ENCODE results near the gene COL1A2.

The COL1A2 gene

GRCh38 chr7:94432281-94432670, 37.6 kb downstream of the COL1A2 start:
- in situ Hi-C loops (cut with HindIII; ENCODE audit: low sequenced_read_pairs) = loop anchor here (25.0 kb wide), 1 partner anchor 1055 kb away; the partner anchor contains the start of gene ASB4

- in situ Hi-C loops (cut with HindIII; ENCODE audit: low sequenced_read_pairs) = loop anchor here (25.0 kb wide), 1 partner anchor 1054 kb away; the partner anchor contains the start of gene ASB4
Observed at GRCh38 chr7:94432817-94433216, 38.1 kb downstream of the COL1A2 start.

GRCh38 chr7:94433224-94433623, 38.5 kb downstream of the COL1A2 start:
- in situ Hi-C loops (cut with HindIII; ENCODE audit: low sequenced_read_pairs) = loop anchor here (25.0 kb wide), 1 partner anchor 1054 kb away; the partner anchor contains the start of gene ASB4

GRCh38 chr7:94434042-94434441, 39.3 kb downstream of the COL1A2 start:
- in situ Hi-C loops (cut with HindIII; ENCODE audit: low sequenced_read_pairs) = loop anchor here (25.0 kb wide), 1 partner anchor 1053 kb away; the partner anchor contains the start of gene ASB4

GRCh38 chr7:94436018-94436604, 41.4 kb downstream of the COL1A2 start:
- in situ Hi-C loops (cut with HindIII; ENCODE audit: low sequenced_read_pairs) = loop anchor here (25.0 kb wide), 1 partner anchor 1051 kb away; the partner anchor contains the start of gene ASB4

- in situ Hi-C loops (cut with HindIII; ENCODE audit: low sequenced_read_pairs) = loop anchor here (25.0 kb wide), 1 partner anchor 1051 kb away; the partner anchor contains the start of gene ASB4
Observed at GRCh38 chr7:94436700-94437099, 42.0 kb downstream of the COL1A2 start.

- in situ Hi-C loops (cut with HindIII; ENCODE audit: low sequenced_read_pairs) = loop anchor here (25.0 kb wide), 1 partner anchor 1047 kb away; the partner anchor contains the start of gene ASB4
Observed at GRCh38 chr7:94439893-94440381, 45.2 kb downstream of the COL1A2 start.

- in situ Hi-C loops (cut with HindIII; ENCODE audit: low sequenced_read_pairs) = loop anchor here (25.0 kb wide), 1 partner anchor 1047 kb away; the partner anchor contains the start of gene ASB4
Observed at GRCh38 chr7:94440451-94441039, 45.9 kb downstream of the COL1A2 start.

- in situ Hi-C loops (cut with HindIII; ENCODE audit: low sequenced_read_pairs) = loop anchor here (25.0 kb wide), 1 partner anchor 1046 kb away; the partner anchor contains the start of gene ASB4
Observed at GRCh38 chr7:94441138-94441537, 46.4 kb downstream of the COL1A2 start.

GRCh38 chr7:94442639-94443038, 47.9 kb downstream of the COL1A2 start:
- in situ Hi-C loops (cut with HindIII; ENCODE audit: low sequenced_read_pairs) = loop anchor here (25.0 kb wide), 1 partner anchor 1045 kb away; the partner anchor contains the start of gene ASB4

GRCh38 chr7:94444813-94445212, 50.1 kb downstream of the COL1A2 start:
- in situ Hi-C loops (cut with HindIII; ENCODE audit: low sequenced_read_pairs) = loop anchor here (25.0 kb wide), 1 partner anchor 1042 kb away; the partner anchor contains the start of gene ASB4

GRCh38 chr7:94445696-94446194, 51.0 kb downstream of the COL1A2 start:
- in situ Hi-C loops (cut with HindIII; ENCODE audit: low sequenced_read_pairs) = loop anchor here (25.0 kb wide), 1 partner anchor 1042 kb away; the partner anchor contains the start of gene ASB4

GRCh38 chr7:94446308-94446707, 51.6 kb downstream of the COL1A2 start:
- in situ Hi-C loops (cut with HindIII; ENCODE audit: low sequenced_read_pairs) = loop anchor here (25.0 kb wide), 1 partner anchor 1041 kb away; the partner anchor contains the start of gene ASB4

- in situ Hi-C loops (cut with HindIII; ENCODE audit: low sequenced_read_pairs) = loop anchor here (25.0 kb wide), 1 partner anchor 1038 kb away; the partner anchor contains the start of gene ASB4
Observed at GRCh38 chr7:94449151-94449725, 54.5 kb downstream of the COL1A2 start.

GRCh38 chr7:94450044-94450697, 55.5 kb downstream of the COL1A2 start:
- in situ Hi-C loops (cut with HindIII; ENCODE audit: low sequenced_read_pairs) = no loop called here

GRCh38 chr7:94451187-94451586, 56.5 kb downstream of the COL1A2 start:
- in situ Hi-C loops (cut with HindIII; ENCODE audit: low sequenced_read_pairs) = no loop called here

GRCh38 chr7:94452239-94452638, 57.5 kb downstream of the COL1A2 start:
- in situ Hi-C loops (cut with HindIII; ENCODE audit: low sequenced_read_pairs) = no loop called here

GRCh38 chr7:94453898-94454297, 59.2 kb downstream of the COL1A2 start:
- in situ Hi-C loops (cut with HindIII; ENCODE audit: low sequenced_read_pairs) = no loop called here

- in situ Hi-C loops (cut with HindIII; ENCODE audit: low sequenced_read_pairs) = no loop called here
Observed at GRCh38 chr7:94458041-94458440, 63.3 kb downstream of the COL1A2 start.

- in situ Hi-C loops (cut with HindIII; ENCODE audit: low sequenced_read_pairs) = no loop called here
Observed at GRCh38 chr7:94466516-94466915, 71.8 kb downstream of the COL1A2 start.
